Central memory CD8-positive, alpha-beta T cell (primary cell): ENCODE results near the gene LY6G5C.
A peak's percentile ranks its signal among the peaks of the same experiment; 100 is the strongest.

Experiments used
- ATAC-seq: fragments of 150-1000 bp; cut with Tn5 transposase; replicated peaks from 2 replicates; pipeline ENCODE4 v1.10.0; 2022; ENCODE audit warnings: mild to moderate bottlenecking, moderate FRiP score, moderate number of reproducible peaks; ENCODE audit not compliant: poor library complexity, severe bottlenecking; ENCODE audit errors: extremely low read depth
- DNase-seq, 2 donors: peaks; one replicate each; pipeline ENCODE4 v3.0.0; 2021; ENCODE audit warnings: low spot score in 2 of 2
- H3K27ac Mint-ChIP-seq: one replicate; pipeline ENCODE4 v1.8.0; 2022; ENCODE audit warnings: low read depth, mild to moderate bottlenecking, moderate library complexity, mixed read lengths
- H3K27me3 Mint-ChIP-seq: one replicate; pipeline ENCODE4 v1.8.0; 2022; ENCODE audit warnings: mixed read lengths
- H3K36me3 Mint-ChIP-seq: one replicate; pipeline ENCODE4 v1.8.0; 2022; ENCODE audit warnings: mild to moderate bottlenecking, moderate library complexity, mixed read lengths; ENCODE audit not compliant: insufficient read depth
- H3K4me1 Mint-ChIP-seq: one replicate; pipeline ENCODE4 v1.8.0; 2022; ENCODE audit warnings: mixed read lengths
- H3K4me3 Mint-ChIP-seq: one replicate; pipeline ENCODE4 v1.8.0; 2022; ENCODE audit warnings: mild to moderate bottlenecking, moderate library complexity, mixed read lengths
- H3K9me3 Mint-ChIP-seq: one replicate; pipeline ENCODE4 v1.8.0; 2022; ENCODE audit warnings: mixed read lengths

LY6G5C gene

DNA sequence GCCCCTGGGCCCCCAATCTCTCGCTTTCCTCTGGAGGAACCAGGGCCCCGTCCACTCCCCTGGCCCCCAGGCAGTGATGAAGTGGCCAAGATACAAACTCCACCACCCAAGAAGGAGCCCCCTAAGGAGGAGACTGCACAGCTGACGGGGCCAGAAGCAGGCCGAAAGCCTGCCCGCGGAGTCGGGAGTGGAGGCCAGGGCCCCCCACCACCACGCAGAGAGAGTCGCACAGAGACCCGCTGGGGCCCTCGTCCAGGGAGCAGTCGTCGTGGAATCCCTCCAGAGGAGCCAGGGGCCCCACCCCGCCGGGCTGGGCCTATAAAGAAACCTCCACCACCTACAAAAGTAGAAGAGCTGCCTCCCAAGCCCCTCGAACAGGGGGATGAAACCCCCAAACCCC lies 49.7 kb downstream of the LY6G5C start:
- no peak for DNase-seq
- ATAC-seq: no peak
- Mint-ChIP-seq H3K36me3 (peaks cover 69% of the 10 kb centered on the region), H3K27ac (peak overlapping the region; percentile 73), H3K27me3 (no peaks in the 10 kb centered on the region), H3K4me1 (peaks cover 14% of the 10 kb centered on the region), H3K4me3 (no peak overlapping the region), H3K9me3 (no peaks in the 10 kb centered on the region)

- no peaks in the 10 kb centered on the region for H3K9me3 Mint-ChIP-seq
- peaks cover 67% of the 10 kb centered on the region for H3K36me3 Mint-ChIP-seq
- peaks cover 14% of the 10 kb centered on the region for H3K4me1 Mint-ChIP-seq
- no peak for ATAC-seq
- no peak overlapping the region for H3K4me3 Mint-ChIP-seq
- no peak for DNase-seq
- peak overlapping the region; percentile 73 for H3K27ac Mint-ChIP-seq
- no peaks in the 10 kb centered on the region for H3K27me3 Mint-ChIP-seq
Measured at GRCh38 chr6:31630177-31630934, 50.5 kb downstream of the LY6G5C start.

DNA sequence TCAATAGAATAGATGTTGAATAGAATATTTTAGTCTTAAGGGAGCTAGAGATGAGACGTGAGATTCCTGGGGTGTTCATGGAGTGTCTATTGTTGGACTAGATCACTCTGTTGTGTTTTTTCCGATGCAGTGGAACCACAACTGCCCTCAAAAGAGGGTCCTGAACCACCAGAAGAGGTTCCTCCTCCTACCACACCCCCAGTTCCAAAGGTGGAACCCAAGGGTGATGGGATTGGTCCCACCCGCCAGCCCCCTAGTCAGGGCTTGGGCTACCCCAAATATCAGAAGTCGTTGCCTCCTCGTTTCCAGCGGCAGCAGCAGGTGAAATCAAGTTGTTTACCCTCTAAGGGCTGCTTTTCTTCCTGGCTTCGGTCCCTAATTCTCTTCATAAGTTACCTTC lies 51.9 kb downstream of the LY6G5C start:
- no peaks in the 10 kb centered on the region for H3K27me3 Mint-ChIP-seq
- no peak for ATAC-seq
- DNase-seq: no peak
- no peaks in the 10 kb centered on the region for H3K9me3 Mint-ChIP-seq
- H3K4me3 Mint-ChIP-seq: no peak overlapping the region
- peaks cover 14% of the 10 kb centered on the region for H3K4me1 Mint-ChIP-seq
- peaks cover 70% of the 10 kb centered on the region for H3K36me3 Mint-ChIP-seq
- H3K27ac Mint-ChIP-seq: no peak overlapping the region

DNA sequence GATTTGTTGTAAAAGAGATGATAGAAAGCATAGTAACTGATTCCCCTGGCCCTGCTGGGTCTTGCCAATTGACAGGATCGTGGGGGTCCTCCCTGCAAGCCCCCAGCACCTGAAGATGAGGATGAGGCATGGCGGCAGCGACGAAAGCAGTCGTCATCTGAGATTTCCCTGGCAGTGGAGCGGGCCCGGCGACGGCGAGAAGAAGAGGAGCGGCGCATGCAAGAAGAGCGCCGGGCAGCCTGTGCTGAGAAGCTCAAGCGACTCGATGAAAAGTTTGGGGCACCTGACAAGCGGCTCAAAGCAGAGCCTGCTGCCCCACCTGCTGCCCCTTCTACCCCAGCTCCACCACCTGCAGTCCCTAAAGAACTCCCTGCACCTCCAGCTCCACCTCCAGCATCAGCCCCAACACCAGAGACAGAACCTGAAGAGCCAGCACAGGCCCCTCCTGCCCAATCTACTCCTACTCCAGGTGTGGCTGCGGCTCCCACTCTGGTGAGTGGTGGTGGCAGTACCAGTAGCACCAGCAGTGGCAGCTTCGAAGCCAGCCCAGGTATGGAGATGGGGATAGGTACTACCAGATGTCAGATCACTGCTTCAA lies 53.1 kb downstream of the LY6G5C start:
- Mint-ChIP-seq H3K9me3 (no peaks in the 10 kb centered on the region), H3K27ac (peak overlapping the region; percentile 33)

GRCh38 chr6:31626952-31627351 lies 53.9 kb downstream of the LY6G5C start:
- H3K4me1 Mint-ChIP-seq: peaks cover 22% of the 10 kb centered on the region
- DNase-seq: no peak
- no peak for ATAC-seq
- no peaks in the 10 kb centered on the region for H3K9me3 Mint-ChIP-seq
- H3K36me3 Mint-ChIP-seq: peaks cover 77% of the 10 kb centered on the region
- H3K27me3 Mint-ChIP-seq: no peaks in the 10 kb centered on the region
- peak overlapping the region; percentile 33 for H3K27ac Mint-ChIP-seq
- no peak overlapping the region for H3K4me3 Mint-ChIP-seq

More for the DNA sequence above, 53.1 kb downstream of the LY6G5C start:
- no peak for ATAC-seq
- Mint-ChIP-seq H3K4me3 (no peak overlapping the region), H3K36me3 (peaks cover 75% of the 10 kb centered on the region), H3K4me1 (peaks cover 14% of the 10 kb centered on the region), H3K27me3 (no peaks in the 10 kb centered on the region)
- no peak for DNase-seq
